ENCODE measurements around the gene ZNF804B.

ZNF804B gene

DNA sequence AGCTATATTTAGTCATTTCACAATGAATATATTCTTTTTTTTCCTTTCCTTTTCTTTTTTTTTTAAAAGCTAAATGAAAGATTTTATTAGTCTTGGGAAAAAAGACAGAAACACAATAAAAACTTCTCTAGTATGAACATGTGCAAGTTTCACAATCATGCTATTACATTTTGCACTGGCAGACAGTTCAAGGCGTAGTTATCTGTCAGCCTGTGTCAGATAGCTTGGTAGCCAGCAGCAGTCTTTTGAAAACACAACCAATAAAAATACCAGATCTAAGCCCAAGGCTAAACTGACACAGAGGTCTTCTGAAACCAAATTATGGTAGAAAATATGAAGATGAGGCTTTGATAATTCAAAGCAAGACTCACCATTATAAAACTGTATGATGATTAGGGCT is 241.8 kb downstream of the ZNF804B start:
- no peak for DNase-seq

DNA sequence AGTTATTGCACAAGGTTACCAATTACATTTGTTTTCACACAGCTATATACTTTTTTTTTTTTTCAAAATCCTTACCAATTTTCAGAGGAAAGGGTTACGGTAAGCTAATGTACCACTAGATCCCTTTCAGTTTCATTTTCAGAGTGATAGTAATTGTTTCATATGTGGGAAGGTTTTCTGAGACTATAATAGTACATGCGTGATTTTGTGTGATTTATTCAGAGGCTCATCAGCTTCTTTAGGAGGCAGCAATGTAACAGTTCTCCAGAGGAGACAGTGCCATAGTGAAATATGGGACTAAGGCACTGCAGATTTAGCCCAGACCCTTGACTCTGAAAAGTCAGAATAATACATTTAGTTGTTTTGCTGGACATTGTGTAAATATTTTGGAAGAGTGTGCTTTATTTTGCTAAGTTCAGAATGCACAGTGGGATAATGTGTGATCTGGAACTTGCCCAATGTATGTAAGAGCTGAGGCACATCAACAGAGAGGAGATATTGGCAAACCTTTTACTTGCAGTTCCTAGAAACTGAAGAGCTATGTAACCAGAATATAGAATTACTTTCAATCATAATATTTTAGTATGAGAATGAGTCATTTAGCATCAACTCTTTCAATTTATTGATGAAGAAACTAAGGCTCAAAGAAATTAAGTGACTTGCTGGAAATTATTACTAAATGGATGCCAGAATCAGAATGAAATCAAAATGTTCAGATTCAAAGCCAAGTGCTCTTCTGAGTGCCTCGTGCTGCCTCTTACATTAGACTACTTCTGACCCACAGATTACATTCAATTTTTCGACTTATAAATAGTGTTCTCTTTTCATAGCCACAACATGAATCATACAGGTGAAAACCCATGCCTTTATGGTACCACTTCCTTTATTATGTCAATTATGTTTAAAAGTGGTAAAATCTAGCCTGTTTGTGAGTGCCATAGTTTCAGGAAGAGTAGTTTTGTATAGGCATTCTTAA is 243.8 kb downstream of the ZNF804B start:
- no peak for DNase-seq

DNA sequence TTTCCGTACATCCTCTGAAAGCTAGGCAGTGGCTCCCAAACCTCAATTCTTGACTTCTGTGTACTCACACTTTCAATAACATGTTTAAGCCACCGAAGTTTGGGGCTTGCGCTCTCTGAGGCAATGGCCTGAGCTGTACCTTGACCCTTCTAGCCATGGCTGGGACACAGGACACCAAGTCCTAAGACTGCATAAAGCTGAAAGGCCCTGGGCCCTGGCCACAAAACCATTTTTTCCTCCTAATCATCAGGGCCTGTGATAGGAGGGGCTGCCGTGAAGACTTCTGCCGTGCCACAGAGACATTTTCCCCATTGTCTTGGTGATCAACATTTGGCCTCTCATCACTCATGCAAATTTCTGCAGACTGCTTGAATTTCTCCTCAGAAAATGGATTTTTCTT is 252.5 kb downstream of the ZNF804B start:
- DNase-seq, result no peak

DNA sequence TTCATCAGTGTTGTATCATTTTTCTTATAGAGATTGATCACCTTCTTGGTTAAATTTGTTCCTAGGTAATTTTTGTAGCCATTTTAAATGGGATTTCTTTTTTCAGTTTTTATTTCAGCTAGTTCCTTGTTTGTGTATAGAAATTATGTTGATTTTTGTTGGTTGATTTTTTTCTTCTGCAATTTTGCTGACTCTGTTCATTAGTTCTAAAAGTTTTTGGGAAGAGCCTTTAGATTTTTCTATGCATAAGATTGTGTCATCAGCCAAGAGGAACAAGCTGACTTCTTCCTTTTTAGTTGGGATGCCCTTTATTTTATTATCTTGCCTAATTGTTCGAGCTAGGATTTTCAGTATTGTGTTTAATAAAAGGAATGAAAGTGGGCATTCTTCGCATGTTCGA is 258.2 kb downstream of the ZNF804B start:
- DNase-seq, result no peak

DNA sequence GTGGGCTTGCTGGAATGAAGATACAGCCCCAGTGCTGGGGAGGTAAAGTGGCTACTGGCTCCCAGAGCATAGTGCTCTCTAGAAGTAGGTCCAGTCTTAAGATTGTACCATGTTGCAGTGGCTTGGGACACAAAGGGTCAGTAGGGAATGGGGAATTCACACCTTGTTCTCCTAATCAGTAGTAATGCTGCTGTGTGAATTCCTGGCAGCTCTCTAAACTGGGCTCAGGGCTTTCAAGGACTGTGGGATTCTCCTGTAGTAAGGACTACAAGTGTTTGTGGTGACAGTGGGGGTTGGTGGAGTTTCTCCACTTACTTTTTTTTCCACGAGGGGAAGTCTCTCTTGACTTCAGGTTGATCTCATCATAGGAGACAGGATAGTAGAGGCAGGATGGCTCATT is 262.2 kb downstream of the ZNF804B start:
- DNase-seq, result no peak

DNA sequence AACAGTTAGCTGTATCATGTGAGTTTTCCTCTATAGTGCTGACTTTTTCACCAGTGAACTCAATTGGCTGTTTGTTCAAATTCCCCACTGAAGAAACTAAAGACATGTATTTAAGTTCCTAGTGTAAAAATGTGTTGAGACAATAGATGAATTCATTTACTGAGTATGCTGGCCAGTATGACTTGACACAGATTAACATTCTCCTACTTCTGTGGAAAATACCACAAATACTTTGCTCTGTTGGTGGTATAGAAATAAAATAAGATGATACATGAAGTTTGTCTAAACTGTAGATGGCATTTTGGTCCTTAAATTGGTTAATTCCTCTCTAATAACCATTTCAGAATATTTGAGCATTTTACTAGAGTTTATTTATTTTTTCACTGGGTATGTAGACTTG is 263.7 kb downstream of the ZNF804B start:
- DNase-seq, result no peak

DNA sequence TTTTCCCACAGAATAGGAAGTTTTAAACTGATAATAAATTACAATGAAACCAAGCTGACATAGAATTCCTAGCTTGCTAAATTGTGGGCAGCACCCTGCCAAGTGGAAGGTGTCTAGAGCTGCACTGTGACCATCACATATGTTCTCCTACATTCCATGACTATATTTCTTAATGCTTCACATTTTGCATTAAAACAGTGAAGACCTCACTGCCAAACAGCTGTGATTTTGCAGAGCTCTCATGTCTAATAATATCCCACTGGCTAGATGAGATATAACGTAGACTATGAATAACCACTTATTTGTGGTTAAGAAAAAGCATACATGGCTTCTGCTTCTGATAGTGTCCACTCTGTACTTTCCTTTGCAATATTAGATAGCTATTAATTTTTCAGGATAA is 264.4 kb downstream of the ZNF804B start:
- DNase-seq, result no peak

DNA sequence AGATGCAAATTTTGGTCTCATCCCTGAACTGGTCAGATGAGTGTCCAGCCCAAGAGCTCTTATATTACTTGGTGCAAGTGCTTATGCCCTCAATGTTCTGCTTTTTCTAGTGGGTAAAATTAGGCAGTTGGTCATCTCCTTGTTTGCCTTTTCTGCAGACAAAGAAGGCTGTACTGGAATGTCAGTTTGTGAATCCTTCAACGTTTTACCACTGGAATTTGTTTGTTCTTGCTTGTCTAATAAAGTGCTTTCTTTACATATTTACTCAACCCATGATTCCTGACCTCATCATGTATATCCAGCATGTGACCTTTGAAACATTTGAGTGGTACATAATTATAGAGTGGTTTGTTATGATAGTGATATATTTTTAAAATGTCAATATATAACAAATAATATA is 268.3 kb downstream of the ZNF804B start:
- no peak for DNase-seq

DNA sequence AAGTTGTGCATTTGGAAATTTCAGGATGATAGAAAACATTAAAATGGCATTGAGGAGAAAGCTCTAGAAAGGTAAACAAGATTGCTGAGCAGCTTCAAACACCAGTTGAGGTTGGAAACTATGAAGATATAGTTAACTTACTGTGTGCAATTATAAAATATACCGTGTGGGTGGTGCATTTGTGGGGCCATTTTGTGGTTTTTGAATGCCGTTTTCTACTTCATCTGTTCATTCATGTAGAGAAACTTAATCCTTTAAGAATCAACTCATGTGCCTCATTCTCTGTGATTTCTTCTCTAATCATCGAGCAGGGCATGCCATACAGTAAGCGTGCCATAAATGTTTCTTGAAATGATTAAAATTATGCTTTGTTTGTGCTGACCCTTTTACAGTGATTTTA is 268.8 kb downstream of the ZNF804B start:
- no peak for DNase-seq

DNA sequence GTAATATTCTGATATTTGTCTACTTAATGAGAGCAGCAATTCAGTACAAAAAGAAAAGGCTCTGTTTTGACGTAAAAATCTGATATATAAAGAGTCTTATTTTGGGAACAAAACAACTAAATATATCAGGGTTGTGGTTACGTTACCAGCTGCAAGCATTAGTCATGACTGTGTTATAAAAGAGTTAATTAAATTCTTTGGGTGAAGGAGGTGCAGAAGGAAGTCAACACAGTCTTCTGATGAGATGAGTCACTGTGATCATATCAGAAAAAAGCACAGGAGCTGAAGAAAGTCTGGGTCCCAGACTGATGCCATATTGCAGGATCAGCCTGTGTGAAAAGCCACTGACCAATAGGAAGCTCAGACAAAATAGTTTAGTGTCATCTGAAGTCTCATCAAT is 270.4 kb downstream of the ZNF804B start:
- no peak for DNase-seq

DNA sequence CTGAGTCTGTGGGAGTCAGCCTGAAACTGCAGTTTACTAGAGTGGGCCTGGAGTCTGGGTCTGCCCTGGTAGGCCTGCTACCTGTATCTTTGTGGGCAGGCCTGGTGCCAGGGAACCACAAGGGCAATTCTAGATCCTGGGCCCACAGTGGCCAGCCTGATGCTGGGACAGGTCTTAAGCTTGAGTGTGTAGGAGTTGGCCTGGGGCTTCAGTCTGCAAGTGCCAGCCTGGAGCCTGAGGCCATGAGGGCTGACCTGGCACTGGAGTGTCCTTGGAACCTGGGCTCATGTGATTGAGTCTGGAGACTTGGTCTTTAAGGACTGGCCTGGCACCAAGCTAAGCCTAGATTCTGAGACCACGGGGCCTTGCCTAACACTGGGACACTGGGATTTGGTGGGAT is 281.7 kb downstream of the ZNF804B start:
- no peak for DNase-seq

DNA sequence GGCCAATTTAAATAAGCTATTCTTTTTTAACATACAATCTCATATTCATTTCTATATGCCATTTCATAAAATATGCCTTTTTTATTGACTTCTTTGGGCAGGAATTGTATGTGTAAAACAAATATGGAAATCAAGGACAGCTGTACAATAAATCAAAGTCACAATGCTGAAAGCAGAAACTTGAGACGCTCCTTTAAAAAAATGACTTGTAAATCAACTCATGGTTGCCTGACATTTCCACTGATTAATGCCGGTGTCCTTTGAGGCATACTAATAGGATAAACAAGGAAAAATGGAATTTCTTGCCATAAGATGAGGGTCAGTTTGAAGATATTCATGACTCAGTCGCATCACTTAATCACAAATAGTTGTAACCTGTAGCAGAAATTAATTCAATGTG is 283.4 kb downstream of the ZNF804B start:
- DNase-seq, result no peak

DNA sequence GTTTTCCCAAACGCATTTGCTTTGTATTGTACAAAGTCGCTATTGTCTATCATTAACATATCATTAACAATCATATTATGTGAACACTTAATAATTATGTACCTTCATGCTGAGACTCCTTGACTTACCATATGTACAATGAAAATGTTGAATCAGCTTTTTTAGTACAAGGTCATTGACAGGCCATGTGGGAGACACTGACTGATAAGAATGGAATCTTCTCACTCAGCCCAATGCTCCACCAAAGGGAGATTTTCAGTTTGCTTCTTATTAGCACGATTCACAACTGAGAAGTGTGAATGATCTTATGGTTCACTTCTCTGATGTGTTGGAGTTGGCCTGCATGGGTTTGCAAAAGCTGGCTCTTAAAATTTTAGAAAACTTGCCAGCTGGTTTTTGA is 289.5 kb downstream of the ZNF804B start:
- no peak for DNase-seq

DNA sequence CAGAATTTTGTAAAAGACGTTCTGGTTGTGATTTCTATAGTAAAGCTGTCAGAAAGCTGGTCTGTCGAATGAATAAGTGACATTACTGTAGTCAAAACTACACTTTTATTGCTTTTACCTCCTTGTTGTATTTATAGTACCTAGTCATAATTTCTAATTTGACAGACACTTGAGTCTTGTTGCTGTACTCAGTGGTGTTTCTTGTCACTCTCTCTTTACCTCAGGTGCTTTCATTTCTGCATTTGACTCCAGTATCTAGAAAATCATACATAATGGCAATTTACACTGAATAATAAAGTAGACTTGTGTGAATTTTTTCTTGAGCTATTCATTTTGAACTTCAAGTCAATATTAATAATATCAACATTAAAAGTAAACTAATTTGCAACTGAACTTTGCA is 293.6 kb downstream of the ZNF804B start:
- no peak for DNase-seq

DNA sequence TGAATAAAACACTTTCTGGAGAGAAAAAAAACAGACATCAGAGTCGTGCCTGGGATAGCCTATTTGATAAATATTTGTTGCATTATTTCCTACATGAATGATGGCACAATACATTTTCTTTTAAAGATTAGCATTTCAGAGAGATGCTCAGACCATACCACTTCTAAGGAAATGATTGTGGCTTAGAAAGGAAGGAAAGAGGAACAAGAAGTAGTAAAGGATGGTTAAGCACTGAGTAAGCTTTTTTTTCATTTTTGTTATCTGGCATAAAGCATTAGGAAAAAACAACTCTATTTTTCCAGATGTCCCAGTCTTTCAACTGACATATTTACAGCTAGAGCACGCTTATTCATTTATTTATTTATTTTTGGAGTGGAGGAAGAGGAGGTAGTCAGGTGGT is 294.9 kb downstream of the ZNF804B start:
- DNase-seq, result no peak

DNA sequence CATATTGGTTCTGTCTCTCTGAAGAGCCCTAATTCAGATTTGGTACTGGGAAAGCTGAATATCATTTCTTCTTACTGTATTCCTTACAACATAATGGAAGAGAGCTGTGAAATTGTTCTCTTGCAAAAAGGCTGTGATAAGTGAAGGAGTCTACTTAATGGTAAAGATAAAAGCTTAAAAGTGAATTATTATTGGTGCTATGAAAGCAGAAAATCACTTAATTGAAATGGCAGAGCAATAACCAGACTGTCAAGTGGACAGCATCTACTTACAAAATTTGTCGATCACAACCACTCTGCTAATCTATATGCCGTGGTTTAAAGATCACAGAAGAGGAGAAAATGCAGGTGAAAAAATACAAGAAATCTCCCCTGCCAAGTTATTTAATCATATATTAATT is 300.7 kb downstream of the ZNF804B start:
- no peak for DNase-seq

DNA sequence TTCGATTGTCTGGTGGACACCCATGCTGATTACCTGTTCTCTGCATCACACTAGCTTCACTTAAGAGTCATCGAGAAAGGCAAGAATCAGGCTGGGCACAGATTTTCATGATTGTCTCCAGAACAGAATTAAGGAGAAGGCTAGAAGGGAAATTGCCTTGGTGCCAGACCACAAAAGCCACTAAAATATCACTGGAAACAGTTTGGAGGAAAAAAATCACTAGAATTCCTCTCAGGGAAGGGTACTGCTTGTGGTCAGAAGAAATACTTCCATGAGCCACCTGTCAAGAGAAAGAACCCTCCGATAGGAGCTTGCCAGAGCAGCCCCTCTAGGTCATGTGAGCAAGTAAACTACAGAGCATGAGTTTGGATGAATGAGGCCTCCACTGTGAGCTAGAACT is 305.3 kb downstream of the ZNF804B start:
- no peak for DNase-seq

DNA sequence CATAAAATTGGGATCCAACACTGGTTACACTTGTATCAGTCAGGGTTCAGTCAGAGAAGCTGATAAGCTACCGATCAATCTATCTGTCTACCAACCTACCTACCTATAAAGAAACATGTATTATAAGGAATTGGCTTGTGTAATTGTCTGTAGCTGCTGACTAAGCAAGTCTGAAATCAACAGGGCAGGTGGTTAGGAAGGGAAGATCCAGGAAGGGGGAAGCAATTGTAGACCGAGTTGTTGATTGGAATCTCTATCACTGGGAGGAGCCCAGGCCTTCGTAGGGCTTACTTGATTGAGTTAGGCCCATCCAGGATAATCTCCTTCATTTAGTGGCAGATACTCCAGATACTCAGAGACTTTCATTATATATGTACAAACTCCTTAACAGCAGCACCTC is 307.5 kb downstream of the ZNF804B start:
- DNase-seq, result no peak

DNA sequence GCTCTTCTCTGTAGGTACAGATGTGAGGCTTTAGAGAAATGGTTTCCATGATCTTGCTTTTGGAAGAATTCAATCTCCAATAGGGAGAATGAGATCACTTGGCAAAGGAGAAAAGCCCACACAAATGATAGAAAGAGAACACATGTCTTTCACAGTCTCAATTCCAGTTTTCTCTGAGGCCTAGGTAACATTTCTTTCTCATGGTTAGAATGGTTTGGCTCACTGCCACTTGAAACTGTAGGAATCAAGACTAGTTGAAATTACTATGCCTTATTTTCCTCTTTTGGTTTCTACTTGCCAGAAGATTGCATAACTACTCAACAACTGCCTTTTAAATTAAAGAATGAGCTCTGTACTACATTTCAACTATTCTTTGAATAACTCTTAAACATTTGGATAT is 312.6 kb downstream of the ZNF804B start:
- DNase-seq, result no peak

DNA sequence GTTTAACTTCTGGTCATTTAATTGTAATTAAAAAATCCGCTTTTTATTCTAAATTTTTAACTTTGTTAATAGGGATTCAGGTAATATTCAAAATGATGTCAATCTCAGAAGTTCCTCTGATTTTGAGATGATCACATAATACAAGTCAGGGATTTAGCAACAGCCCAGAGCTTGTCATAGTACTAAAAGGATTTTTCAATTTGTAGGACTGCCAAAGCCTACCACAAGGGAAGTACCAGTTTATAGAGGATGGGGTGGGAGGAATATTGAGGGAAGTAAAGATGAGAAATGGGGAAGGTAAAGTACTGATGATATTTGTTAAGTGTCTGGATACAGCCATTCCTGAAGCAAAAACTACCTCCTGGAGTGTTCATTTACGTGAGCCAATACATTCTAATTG is 314.3 kb downstream of the ZNF804B start:
- no peak for DNase-seq

DNA sequence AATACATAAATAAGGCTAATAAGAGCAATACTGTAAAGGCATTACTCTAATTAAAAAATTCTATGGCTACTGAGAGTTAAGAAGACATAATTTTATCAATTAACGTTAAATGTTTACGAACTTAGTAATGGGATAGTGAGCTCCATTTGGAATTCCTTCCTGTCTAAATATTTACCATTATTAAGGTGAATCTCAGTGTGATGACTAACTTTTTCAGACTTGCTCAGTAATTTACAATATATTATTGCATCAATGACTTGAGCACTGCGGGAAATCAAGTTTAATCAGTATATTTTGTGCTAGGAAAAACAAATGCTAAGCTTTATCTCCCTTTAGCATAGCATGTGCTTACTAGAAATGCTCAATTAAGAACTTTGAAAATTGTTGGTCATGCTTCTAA is 318.5 kb downstream of the ZNF804B start:
- no peak for DNase-seq

DNA sequence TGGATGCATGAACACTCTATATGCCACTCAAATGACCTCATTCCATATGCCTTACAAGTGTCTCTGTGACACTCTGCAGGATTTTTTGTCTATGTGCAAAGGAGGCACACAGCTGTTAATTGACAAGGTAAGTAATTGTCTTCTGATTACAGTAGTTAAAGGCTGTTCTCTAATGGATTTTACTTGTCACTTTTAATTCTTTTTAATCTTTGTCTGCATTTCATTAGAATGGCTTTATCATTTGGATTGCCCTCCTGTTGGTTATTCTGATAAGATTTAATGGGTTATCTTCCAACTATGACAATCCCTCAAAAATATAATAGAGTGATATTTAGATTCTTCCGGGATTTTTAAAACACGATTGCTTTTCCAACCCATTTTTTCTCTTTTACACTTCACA is 326.1 kb downstream of the ZNF804B start:
- no peak for DNase-seq

DNA sequence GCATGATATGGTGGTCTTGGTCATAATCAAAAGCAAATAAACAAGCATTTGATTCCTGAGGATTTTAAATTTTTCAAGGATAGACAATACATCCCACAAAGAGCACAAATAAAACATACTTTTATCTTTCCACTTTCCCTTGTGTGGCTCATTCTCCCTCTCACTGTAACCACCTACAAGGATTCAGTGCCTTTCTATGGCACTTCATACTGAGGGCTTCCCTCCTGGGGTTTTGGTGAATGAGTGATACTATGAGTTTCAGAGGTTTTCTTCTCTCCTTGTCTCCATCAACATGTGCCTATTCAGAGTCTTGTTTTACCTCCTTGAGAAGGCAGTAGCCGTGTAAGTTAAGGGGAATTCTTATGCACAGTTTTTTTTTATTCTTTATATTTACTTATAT is 332.1 kb downstream of the ZNF804B start:
- DNase-seq, result no peak

DNA sequence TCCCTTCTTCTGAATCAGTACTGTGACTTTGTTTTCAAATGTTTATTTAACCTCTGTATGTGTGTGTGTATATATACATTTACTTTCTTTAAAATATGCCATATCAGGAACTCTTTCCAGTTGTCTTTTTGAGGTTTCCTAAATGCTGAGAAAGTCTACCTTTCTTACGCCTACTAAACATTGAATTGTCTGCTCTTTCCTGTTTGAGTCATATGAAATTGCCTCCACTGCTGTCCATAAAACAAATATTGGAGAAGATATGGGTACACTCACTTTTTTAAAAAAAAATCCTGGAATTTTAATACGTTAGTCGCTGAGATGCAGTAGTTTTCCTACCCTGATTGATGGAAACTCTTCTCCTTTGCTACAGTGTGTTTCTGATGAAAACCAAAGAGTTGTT is 334.8 kb downstream of the ZNF804B start:
- DNase-seq, result no peak

DNA sequence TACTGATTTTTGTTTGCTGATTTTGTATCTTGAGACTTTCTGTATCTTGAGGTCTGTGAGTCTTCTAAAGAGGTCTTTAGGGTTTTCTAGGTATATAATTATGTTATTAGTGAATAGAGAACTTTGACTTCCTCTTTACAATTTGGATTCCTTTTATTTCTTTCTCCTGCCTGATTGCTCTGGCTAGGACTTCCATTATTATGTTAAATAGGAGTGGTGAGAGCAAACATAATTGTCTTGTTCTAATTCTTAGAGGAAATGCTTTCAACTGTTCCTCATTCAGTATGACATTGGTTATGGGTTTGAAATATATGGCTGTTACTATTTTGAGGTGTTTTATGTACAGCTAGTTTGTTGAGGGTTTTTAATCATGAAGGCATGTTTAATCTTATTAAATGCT is 344.1 kb downstream of the ZNF804B start:
- no peak for DNase-seq

Data from activated CD4-positive, alpha-beta T cell treated with anti-CD3 and anti-CD28 coated beads, Interleukin-2, amount 50 U/mL, for 4 hours (primary cell).